HG02588 (cell line): ENCODE data around the gene EPHB4.
"Not testable (repeated sequence)": the region's sequence is repeated elsewhere in the genome, so short reads cannot be mapped to it uniquely, and the experiment has no call there.

Experiments
- ATAC-seq: cut with Tn5 transposase; IDR thresholded peaks from one replicate; pipeline ENCODE4 v1.9.1; 2021; ENCODE audit warnings: mild to moderate bottlenecking, moderate library complexity; ENCODE audit not compliant: unreplicated experiment

EPHB4 gene

GRCh38 chr7:100791881-100792666 is 35.2 kb downstream of the EPHB4 start:
- no peak for ATAC-seq

DNA sequence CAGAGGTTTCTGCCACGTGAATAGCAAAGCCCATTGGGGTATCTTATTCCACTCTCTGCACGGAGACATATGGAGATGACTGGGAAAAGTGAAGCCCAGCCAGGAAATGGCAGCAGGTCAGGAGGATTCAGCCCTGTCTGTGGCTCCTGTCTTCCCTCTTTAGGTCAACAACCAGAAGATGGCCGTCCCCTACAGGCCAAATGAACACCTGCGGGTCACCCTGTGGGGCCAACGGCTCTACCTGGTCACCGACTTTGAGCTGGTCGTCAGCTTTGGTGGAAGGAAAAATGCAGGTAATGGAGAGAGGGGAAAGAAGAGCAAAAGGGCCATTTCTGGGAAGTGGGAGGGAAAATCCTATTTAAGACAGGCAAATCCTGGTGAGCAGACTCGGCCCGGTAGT is 38.3 kb downstream of the EPHB4 start:
- no peak for ATAC-seq

DNA sequence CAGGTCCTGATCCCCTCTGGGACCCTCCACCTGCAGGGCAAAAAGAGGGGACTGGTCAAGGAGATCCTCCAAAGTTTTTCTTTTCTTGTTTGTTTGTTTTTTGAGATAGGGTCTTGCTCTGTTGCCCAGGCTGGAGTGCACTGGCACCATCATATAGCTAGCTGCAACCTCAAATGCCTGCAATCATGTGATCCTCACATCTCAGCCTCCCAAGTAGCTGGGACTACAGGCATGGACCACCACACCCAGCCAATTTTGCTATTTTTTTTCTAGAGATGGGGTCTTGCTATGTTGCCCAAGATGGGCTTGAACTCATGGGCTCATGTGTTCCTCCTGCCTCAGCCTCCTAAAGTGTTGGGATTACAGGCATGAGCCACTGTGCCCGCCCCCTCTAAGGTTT is 41.0 kb downstream of the EPHB4 start:
- ATAC-seq, result no peak

DNA sequence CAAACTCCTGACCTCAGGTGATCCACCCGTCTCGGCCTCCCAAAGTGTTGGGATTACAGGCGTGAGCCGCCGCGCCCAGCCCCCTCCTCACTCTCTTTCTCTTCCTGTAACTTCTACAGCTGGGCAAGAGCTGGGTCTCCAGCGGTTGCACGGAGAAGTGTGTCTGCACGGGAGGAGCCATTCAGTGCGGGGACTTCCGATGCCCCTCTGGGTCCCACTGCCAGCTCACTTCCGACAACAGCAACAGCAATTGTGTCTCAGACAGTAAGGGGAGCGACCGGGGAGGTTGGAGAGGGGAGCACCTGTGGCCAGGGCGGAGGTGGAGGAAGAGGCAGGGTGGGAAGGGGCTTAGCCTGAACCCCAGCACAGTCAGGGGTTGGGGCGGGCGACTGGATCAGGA is 41.4 kb downstream of the EPHB4 start:
- ATAC-seq, result no peak

DNA sequence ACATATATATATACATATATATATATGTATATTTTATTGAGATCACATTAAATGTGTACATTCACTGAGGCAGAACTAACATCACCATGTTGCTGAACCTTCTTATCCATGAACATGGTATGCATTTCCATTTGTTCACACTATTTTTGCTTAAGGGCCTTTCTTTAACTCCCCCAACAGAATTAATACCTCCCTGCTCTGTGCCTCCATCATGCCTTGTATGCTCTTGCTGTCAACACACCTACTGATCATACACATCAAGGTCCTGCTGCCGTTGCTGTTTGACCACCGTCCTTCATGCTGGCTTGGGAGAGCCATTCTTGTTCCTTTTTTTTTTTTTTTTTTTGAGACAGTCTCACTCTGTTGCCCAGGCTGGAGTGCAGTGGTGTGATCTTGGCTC is 43.5 kb downstream of the EPHB4 start:
- ATAC-seq, result no peak

DNA sequence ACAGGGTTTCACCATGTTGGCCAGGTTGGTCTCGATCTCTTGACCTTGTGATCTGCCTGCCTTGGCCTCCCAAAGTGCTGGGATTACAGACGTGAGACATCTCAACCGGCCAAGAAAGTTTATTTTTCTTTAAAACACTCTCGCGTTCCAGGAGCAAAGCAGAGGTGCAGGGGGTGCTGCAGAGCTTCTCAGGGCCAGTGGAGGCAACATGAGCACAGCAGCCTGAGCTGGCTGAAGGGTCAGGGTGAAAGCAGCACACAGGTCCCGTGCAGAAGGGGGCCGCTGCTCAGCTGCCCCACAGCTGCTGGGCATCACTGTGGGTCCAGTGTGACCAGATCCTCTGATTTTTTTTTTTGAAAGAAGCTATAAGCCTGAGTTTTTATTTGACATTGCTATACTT is 46.1 kb downstream of the EPHB4 start:
- no peak for ATAC-seq

DNA sequence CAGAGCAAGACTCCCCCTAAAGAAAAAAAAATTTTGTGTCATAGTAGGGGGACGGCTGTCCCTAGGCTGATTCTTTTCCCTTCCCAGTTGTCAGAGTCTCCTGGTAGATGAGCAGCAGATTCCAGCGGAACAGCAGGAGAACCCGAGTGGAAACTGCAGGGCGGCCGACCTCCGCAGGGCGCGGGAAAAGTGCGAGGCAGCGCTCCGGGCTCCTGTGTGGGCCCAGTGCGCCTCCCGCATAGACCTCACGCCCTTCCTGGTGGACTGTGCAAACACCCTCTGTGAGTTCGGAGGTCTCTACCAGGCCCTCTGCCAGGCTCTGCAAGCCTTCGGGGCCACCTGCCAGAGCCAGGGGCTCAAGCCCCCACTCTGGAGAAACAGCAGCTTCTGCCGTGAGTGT is 48.0 kb downstream of the EPHB4 start:
- no peak for ATAC-seq

- ATAC-seq, result no peak
Measured at GRCh38 chr7:100778061-100778621, 49.2 kb downstream of the EPHB4 start.

- no peak for ATAC-seq
Measured at GRCh38 chr7:100773491-100773890, 53.8 kb downstream of the EPHB4 start.

GRCh38 chr7:100768784-100769183 is 58.5 kb downstream of the EPHB4 start:
- ATAC-seq, result no peak

- no peak for ATAC-seq
Measured at GRCh38 chr7:100765250-100765649, 62.1 kb downstream of the EPHB4 start.

DNA sequence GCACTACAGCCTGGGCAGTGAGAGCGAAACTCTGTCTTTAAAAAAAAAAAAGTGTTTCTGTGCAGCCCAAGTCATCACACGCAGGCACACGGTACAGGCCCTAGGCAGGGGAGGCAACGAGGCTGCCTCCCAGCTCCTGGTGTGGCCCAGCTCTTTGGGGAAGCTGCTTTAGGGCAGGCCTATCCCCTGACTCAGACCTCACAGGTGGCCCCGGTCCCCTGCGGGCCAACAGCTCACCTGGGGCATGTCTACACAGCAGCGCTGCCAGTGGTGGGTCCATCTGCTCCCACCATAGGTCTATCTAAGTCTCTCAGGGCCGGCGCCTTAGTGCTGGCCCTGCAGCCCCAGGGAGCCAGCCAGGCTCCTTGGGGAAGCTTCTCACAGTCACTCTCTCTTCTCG is 62.5 kb downstream of the EPHB4 start:
- no peak for ATAC-seq

DNA sequence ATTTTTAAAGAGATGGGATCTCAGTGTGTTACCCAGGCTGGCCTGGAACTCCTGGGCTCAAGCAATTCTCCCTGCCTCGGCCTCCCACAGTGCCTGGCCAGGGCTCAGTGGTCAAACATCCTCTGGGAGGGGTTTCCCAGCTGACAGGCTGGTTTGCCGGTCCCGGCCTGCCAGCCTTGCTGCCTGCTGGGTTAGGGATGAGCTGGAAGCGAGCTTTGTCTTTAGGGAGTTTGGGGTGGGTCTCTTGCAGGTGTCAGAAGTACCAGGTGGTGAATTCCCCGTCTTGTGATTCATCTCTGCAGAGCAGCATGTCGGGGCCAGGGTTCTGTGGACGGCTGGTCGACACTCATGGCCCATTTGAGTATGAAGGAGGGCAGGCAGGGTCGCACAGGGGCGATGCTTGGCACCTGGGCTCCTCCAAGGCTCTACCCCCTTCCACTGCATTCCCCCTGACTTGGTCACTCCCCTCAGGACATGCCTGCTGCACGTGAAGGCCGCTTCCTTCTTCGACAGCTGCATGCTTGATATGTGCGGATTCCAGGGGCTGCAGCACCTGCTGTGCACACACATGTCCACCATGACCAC is 63.7 kb downstream of the EPHB4 start:
- ATAC-seq, result no peak

DNA sequence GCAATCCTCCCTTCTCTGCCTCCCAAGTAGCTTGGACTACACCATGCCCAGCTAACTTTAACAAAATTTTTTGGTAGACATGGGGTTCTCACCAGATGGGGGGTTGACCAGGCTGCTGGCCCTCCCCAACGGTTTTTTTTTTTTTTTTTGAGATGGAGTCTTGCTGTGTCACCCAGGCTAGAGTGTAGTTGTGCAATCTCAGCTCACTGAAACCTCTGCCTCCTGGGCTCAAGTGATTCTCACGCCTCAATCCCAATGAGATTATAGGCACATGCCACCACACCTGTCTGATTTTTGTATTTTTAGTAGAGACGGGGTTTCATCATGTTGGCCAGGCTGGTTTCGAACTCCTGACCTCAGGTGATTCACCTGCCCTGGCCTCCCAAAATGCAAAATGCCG is 64.5 kb downstream of the EPHB4 start:
- ATAC-seq, result not testable (repeated sequence)

DNA sequence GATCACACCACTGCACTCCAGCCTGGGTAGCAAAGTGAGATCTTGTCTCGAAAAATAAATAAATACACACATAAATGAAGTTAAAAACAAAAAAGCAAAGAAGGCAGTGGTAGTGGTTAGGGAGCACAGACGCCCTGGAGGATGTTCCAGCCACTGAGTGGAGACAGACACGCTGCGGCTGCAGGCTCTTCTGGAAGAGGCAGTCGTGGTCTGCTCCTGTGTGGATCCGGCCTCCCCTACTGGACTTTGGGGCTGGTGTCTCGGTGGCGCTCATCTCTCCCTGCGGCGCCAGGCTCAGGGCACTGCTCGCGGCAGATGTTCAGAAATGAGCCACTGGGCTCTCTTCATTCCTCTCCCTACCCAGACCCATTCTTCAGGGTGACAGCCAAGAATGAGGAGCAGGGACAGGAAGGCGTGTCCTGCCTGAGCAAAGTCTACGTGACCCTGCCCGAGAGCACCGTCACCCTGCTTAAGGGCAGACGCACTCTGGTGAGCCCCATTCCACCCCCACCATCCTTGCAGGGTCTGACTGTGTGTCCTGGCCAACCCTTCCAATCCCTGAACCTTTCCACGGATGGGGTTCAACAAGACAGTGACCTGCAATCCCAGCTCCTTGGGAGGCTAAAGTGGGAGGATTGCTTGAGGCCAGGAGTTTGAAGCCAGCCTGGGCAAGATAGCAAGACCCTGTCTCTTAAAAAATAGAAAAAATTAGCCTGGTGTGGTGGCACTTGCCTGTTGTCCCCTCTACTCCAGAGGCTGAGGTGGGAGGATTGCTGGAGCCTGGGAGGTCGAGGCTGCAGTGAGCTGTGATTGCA is 67.8 kb downstream of the EPHB4 start:
- ATAC-seq, result no peak

DNA sequence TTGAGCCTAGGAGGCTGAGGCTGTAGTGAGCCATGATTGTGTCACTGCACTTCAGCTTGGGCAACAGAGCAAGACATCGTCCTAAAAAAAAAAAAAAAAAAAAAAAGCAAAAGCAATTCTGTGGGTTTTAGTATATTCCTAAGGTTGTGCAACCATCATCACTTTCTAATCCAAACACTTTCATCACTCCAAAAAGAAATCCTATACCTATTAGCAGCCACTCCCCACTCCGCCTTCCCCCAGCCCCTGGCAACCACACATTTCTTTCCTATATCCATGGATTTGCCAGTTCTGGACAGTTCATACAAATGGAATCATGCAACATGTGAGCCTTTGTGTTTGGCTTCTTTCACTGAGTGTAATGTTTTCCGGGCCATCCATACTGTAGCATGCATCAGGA is 73.6 kb downstream of the EPHB4 start:
- no peak for ATAC-seq

DNA sequence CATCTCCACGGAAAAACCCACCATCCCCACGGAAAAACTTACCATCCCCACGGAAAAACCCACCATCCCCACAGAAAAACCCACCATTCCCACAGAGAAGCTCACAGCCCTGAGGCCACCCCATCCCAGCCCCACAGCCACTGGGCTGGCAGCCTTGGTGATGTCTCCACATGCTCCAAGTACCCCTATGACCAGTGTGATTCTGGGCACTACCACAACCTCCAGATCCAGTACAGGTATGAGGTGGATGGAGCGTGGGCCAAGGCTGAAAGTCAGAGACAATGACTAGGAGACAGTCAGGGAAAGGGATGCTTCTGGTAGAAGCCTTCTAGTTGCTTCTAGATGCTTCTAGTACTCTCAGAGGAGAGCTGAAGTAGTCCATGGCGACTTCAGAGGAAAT is 74.3 kb downstream of the EPHB4 start:
- ATAC-seq, result no peak
